ENCODE measurements around the gene RHBDL1.

The RHBDL1 gene

GRCh38 chr16:722835-723633, 47.6 kb downstream of the RHBDL1 start:
- no peak for DNase-seq
- no peaks in the 10 kb centered on the region for H3K36me3 ChIP-seq
- H3K9me3 ChIP-seq: no peaks in the 10 kb centered on the region
- H3K27ac ChIP-seq: no peak overlapping the region
- intact Hi-C loops (cut with DNase I; ENCODE audit: low total_unique reads): no loop called here
- no peak overlapping the region for H3K4me3 ChIP-seq
- TF ChIP-seq CTCF (IDR thresholded peaks at IDR 0.05): no peak
- peaks cover 0 to 31% of the 10 kb centered on the region in 2 donors for H3K27me3 ChIP-seq
- peaks cover 0 to 52% (median 37%) of the 10 kb centered on the region in 4 donors for H3K4me1 ChIP-seq

DNA sequence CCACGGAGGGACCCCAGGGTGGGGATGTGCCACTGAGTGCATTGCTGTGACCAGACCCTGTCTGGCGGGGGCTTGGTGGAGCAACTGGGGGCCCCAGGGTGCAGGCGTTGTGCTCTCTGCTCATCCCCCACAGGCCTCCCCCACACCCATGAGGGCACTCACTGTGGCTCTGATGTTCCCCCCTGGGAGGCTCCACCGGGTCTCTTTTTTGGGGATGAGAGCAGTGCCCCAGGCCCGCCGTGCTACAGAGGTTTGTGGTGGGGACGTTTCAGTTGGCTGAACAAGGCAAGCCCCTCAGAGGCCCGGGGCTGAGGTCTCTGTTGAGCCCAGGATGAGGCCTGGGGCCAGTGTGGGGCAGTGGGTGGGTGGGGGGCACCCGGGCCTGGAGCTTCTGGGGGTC, 48.2 kb downstream of the RHBDL1 start:
- peaks cover 0 to 58% (median 44%) of the 10 kb centered on the region in 4 donors for H3K4me1 ChIP-seq

DNA sequence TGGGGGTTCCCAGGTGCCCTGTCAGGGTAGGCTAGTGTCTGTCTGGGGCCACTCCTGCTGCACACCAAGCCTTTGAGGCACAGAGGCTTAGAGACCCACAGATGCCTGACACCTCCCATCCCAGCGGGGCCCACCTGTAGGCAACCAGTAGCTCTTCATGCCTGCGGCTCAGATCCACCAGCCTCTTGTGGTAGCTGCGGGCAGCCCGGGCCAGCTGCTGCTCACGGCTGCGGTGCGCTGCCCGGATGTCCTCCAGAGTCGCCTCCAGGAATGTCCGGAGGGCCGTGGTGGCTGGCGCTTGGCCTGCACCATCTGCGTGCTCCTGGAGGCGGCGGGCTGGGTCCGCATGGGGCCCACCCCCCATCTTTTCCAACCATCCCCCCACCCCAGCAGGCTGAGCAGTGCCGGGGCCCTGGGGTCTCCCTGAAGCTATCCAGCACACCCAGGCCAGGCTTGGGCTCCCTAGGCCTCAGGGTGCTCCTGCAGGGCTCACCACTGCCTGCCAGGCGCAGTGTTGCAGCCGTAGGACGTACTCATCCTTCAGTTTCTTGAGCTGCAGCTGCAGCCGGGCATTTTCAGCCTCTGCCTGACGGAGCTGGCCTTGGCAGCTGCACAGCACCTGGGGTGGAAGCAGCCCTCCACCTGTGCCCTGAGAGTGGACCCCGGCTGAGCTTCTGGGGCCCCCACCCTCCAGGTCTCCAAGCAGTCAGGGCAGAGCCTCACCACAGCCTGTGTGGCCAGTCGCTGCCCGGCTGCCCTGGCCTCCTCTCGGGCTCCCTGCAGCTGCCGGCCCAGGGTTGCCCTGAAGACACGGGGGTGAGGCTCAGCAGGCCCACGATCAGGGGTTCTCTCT, 48.9 kb downstream of the RHBDL1 start:
- peaks cover 0 to 59% (median 49%) of the 10 kb centered on the region in 4 donors for H3K4me1 ChIP-seq
- no peak overlapping the region for H3K4me3 ChIP-seq
- H3K27ac ChIP-seq: no peak overlapping the region
- H3K36me3 ChIP-seq: peaks cover 0 to 2% (median 0%) of the 10 kb centered on the region in 3 donors
- intact Hi-C loops (cut with DNase I; ENCODE audit: low total_unique reads): no loop called here
- peaks cover 0 to 45% of the 10 kb centered on the region in 2 donors for H3K27me3 ChIP-seq
- DNase-seq: no peak
- TF ChIP-seq CTCF (IDR thresholded peaks at IDR 0.05): no peak
- H3K9me3 ChIP-seq: no peaks in the 10 kb centered on the region

More for the DNA sequence above, 48.2 kb downstream of the RHBDL1 start:
- no peak for DNase-seq
- TF ChIP-seq CTCF (IDR thresholded peaks at IDR 0.05): no peak
- Histone ChIP-seq H3K4me3 (no peak overlapping the region), H3K27ac (no peak overlapping the region), H3K9me3 (no peaks in the 10 kb centered on the region), H3K36me3 (no peaks in the 10 kb centered on the region), H3K27me3 (peaks cover 0 to 38% of the 10 kb centered on the region in 2 donors)
- intact Hi-C loops (cut with DNase I; ENCODE audit: low total_unique reads): no loop called here

- DNase-seq: no peak
- no peak for TF ChIP-seq CTCF (IDR thresholded peaks at IDR 0.05)
- no peaks in the 10 kb centered on the region for H3K9me3 ChIP-seq
- H3K27ac ChIP-seq: no peak overlapping the region
- peaks cover 0 to 45% of the 10 kb centered on the region in 2 donors for H3K27me3 ChIP-seq
- peaks cover 0 to 8% (median 0%) of the 10 kb centered on the region in 3 donors for H3K36me3 ChIP-seq
- peaks cover 0 to 54% (median 45%) of the 10 kb centered on the region in 4 donors for H3K4me1 ChIP-seq
- intact Hi-C loops (cut with DNase I; ENCODE audit: low total_unique reads): no loop called here
- no peak overlapping the region for H3K4me3 ChIP-seq
Measured at GRCh38 chr16:725041-725376, 49.5 kb downstream of the RHBDL1 start.

- no peak overlapping the region for H3K27ac ChIP-seq
- H3K27me3 ChIP-seq: peaks cover 0 to 45% of the 10 kb centered on the region in 2 donors
- no peak overlapping the region for H3K4me3 ChIP-seq
- intact Hi-C loops (cut with DNase I; ENCODE audit: low total_unique reads): no loop called here
- no peak for TF ChIP-seq CTCF (IDR thresholded peaks at IDR 0.05)
- H3K9me3 ChIP-seq: no peaks in the 10 kb centered on the region
- H3K4me1 ChIP-seq: peaks cover 0 to 48% (median 38%) of the 10 kb centered on the region in 4 donors
- DNase-seq: no peak
- H3K36me3 ChIP-seq: peaks cover 0 to 14% (median 0%) of the 10 kb centered on the region in 3 donors
Measured at GRCh38 chr16:725463-726187, 50.2 kb downstream of the RHBDL1 start.

All from tibial artery (tissue), 4 donors.